NCI-H526 (cell line): ENCODE data around the gene IGF1.

Experiments used
- DNase-seq, 2 experiments: peaks; one replicate each; lab custom pipeline; 2025; lab: John Stamatoyannopoulos, UW

The IGF1 gene

DNA sequence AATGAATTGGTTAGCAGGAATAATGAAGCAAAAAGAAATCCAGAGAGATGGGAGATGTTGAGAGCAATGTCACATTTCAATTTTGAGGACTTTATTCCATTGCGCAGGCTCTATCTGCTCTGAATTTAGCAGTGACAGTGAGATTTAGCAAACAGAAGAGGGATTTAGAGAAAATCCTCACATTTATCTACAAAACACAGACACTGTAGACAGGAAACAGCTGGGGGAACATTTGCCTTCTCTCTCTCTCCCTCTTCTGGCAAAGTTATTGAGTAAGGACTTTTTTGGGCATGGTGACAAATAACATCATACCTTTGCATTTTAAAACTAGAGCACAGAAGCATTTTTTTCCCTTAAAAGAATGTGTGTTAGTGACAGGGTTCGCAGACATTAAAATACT lies at the start of gene IGF1:
TSS of gene IGF1 (minus strand) at position 158 of the 400 bp plus-strand sequence. CDS start 182 bp downstream, outside the sequence.
- DNase-seq = no peak

- DNase-seq = no peak
Observed at GRCh38 chr12:102528111-102528510, 47.7 kb upstream of the IGF1 start.

DNA sequence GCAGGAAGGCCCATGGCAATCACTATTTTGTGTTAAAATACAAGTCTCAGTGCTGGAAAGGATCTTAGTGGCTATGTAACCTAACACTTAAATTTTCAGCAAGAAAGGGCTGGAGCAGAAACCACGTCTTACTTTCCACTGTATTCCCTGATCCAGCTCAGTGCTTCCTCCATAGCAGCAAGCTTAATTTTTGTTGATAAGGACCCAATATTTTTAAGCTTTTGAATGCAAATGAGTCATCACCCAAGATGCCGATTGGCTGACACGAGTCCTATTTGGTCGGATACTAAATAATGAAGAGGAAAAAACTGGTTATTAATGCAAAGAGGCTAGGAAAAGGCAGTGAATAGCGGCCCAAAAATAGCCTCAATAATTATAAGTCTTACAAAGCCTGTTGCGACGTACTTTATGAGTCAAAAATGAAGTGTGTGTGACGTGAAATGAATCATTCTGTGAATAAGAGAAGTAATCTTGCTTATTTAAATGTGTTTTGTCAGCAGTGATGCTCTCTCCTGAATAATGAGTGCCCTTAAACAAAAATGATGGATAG lies 46.9 kb upstream of the IGF1 start:
- no peak for DNase-seq

DNA sequence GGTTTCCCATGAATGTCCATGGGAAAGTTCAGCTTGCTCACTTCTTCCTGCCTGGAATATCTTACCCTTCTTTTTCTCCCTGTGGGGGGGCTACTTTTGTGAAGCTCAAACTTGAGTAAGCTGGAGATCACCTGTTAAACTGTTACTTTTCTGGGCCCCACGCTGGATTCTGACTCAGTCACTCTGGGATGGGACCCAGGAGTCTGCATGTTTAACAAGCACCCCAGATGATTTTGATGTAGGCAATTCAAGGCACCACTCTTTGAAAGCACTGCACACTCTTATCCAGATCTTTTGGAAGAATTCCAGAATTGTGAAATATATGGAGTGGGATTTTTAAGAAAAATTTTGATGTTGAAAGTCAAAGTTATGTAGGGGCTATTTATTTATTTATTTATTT lies 46.3 kb upstream of the IGF1 start:
- no peak for DNase-seq

DNA sequence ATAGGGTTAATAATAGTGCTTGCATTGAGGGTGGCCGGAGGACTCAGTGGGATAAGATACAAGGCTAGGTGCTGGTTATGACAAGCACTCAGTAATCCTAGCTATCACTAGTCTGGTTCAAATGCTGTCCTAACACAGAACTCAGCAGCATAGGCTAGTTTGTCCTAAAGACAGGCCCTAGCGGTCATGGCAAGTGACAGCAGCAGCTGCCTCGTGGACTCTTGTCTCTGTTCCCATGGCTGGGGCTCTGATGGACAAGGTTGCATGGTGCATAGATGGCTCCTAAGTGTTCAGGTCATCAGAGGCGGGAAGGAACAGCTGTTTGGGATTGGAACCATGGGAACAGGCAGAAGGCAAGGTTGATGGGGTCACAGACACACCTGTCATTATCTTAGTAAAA lies 42.4 kb upstream of the IGF1 start:
- no peak for DNase-seq

GRCh38 chr12:102521662-102522277 lies 41.4 kb upstream of the IGF1 start:
- no peak for DNase-seq

- DNase-seq = no peak
Observed at GRCh38 chr12:102518871-102519270, 38.5 kb upstream of the IGF1 start.

- DNase-seq = no peak
Observed at GRCh38 chr12:102514696-102515095, 34.3 kb upstream of the IGF1 start.

GRCh38 chr12:102513739-102514138 lies 33.4 kb upstream of the IGF1 start:
- DNase-seq = no peak

DNA sequence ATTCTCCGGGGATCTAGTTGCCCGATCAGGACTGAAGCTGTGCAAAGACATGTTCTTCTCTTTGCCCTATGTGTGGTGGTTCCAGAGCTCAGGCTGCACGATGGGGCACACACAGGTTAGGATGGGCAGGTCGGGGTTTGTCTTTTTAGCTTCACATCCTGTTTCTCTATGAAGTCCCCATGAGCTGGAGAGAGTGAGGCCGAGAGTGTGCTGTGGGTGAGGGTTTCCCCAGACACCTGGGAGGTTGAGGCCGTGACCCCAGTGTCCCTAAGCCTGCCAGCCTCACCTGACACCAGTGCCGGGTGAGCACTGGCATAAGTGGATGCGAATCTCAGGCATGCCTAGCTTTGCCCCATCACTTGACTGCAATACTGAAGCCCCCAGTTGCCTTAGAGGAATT lies 32.9 kb upstream of the IGF1 start:
- no peak for DNase-seq

GRCh38 chr12:102512523-102512922 lies 32.2 kb upstream of the IGF1 start:
- no peak for DNase-seq

GRCh38 chr12:102511575-102511974 lies 31.2 kb upstream of the IGF1 start:
- DNase-seq = no peak

- no peak for DNase-seq
Observed at GRCh38 chr12:102510463-102510862, 30.1 kb upstream of the IGF1 start.

GRCh38 chr12:102510031-102510430 lies 29.7 kb upstream of the IGF1 start:
- DNase-seq = no peak

GRCh38 chr12:102509123-102509626 lies 28.8 kb upstream of the IGF1 start:
- no peak for DNase-seq

- DNase-seq = no peak
Observed at GRCh38 chr12:102508052-102508451, 27.7 kb upstream of the IGF1 start.

DNA sequence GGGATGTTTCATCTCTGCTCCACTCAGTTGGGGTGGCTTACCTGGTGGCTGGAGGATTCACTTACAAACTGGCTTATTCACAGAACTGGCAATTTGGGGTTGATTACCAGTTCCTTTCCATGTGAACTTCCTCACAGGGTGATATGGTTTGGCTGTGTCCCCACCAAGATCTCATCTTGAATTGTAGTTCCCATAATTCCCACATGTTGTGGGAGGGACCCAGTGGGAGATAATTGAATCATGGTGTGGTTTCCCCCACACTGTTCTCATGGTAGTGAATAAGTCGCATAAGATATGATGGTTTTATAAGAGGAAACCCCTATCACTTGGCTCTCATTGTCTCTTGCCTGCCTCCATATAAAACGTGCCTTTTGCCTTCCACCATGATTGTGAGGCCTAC lies 26.9 kb upstream of the IGF1 start:
- DNase-seq = no peak

GRCh38 chr12:102504871-102505270 lies 24.5 kb upstream of the IGF1 start:
- DNase-seq = no peak

DNA sequence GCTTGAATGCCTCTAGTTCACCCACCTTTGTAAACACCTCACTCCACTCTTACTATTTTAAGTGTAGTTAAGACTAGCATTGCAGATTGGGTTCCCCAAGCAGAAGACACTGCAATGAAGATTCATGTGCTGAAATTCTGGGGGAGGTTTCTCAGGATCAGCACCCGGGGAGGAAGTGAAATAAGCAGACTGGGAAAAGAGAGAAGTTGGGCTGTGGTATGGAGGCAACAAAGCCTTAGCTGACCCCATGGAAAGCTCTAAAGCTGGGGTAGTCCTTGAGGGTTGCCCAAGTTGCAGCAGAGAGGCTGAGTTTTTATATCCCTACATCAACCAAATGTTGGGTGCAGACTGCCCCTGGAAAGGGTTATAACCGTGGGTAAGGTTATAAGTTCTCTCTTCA lies 23.9 kb upstream of the IGF1 start:
- no peak for DNase-seq

- no peak for DNase-seq
Observed at GRCh38 chr12:102503831-102504230, 23.5 kb upstream of the IGF1 start.

- no peak for DNase-seq
Observed at GRCh38 chr12:102503056-102503681, 22.8 kb upstream of the IGF1 start.

GRCh38 chr12:102501773-102502172 lies 21.4 kb upstream of the IGF1 start:
- DNase-seq = no peak

- no peak for DNase-seq
Observed at GRCh38 chr12:102498471-102498870, 18.1 kb upstream of the IGF1 start.

GRCh38 chr12:102497743-102498142 lies 17.4 kb upstream of the IGF1 start:
- DNase-seq = no peak
